Keratinocyte (primary cell): ENCODE results near the gene CCNY. TPM values are rescaled to one million over a fixed set of nuclear protein-coding genes. Genes with fewer than 3 reads are reported as not detected.

Experiments
- DNase-seq: peaks from one replicate; pipeline ENCODE4 v3.0.0-alpha.2; 2011; ENCODE audit warnings: low read depth, missing footprints, low spot score
- FAIRE-seq: peaks from 2 replicates; lab custom pipeline; 2011; peaks lifted over from hg19 to GRCh38; lab: Jason Lieb, UNC
- H2AFZ ChIP-seq: 2 replicates; pipeline ENCODE4 v1.6.0; 2012; ENCODE audit warnings: low read length, control low read depth, inconsistent platforms; ENCODE audit not compliant: control insufficient read depth
- H3K27ac ChIP-seq: 2 replicates; pipeline ENCODE4 v1.5.1; 2011; ENCODE audit warnings: low read length; ENCODE audit not compliant: control insufficient read depth, insufficient read depth
- H3K27me3 ChIP-seq: 3 replicates; pipeline ENCODE4 v1.6.0; 2011; ENCODE audit warnings: low read length; ENCODE audit not compliant: control insufficient read depth, insufficient read depth; ENCODE audit errors: extremely low read depth
- H3K36me3 ChIP-seq, 2 experiments: 2 replicates in 1 of 2; 3 replicates in 1 of 2; pipeline ENCODE4 v1.5.1; 2011; ENCODE audit warnings: low read length in 2 of 2, mild to moderate bottlenecking in 1 of 2; ENCODE audit not compliant: control insufficient read depth in 2 of 2, insufficient read depth in 2 of 2; ENCODE audit errors: extremely low read depth in 1 of 2
- H3K4me1 ChIP-seq: 3 replicates; pipeline ENCODE4 v1.5.1; 2011; ENCODE audit warnings: low read length; ENCODE audit not compliant: control insufficient read depth, insufficient read depth; ENCODE audit errors: extremely low read depth
- H3K4me2 ChIP-seq: 3 replicates; pipeline ENCODE4 v1.6.0; 2011; ENCODE audit warnings: low read depth, low read length; ENCODE audit not compliant: control insufficient read depth, insufficient read depth; ENCODE audit errors: extremely low read depth
- H3K4me3 ChIP-seq, 3 experiments: fragments of 200-600 bp in 1 of 3; sonication (generic) in 1 of 3; 2 replicates in 2 of 3; 3 replicates in 1 of 3; pipeline ENCODE4 v1.5.1; 2011 to 2016; ENCODE audit warnings: low read length in 3 of 3, mild to moderate bottlenecking in 3 of 3, control low read depth in 2 of 3, inconsistent platforms in 1 of 3, low read depth in 1 of 3, mixed read lengths in 1 of 3, mixed run types in 1 of 3, moderate library complexity in 1 of 3; ENCODE audit not compliant: control insufficient read depth in 2 of 3, insufficient read depth in 2 of 3; ENCODE audit errors: extremely low read depth in 1 of 3
- H3K79me2 ChIP-seq: 2 replicates; pipeline ENCODE4 v1.6.0; 2012; ENCODE audit warnings: low read length; ENCODE audit not compliant: control insufficient read depth, insufficient read depth
- H3K9ac ChIP-seq: 3 replicates; pipeline ENCODE4 v1.6.0; 2011; ENCODE audit warnings: low read length; ENCODE audit not compliant: control insufficient read depth, insufficient read depth; ENCODE audit errors: extremely low read depth
- H3K9me1 ChIP-seq: 3 replicates; pipeline ENCODE4 v1.6.0; 2011; ENCODE audit warnings: low read length; ENCODE audit not compliant: control insufficient read depth, insufficient read depth; ENCODE audit errors: extremely low read depth
- H3K9me3 ChIP-seq: 2 replicates; pipeline ENCODE4 v1.5.1; 2012; ENCODE audit warnings: low read depth, low read length; ENCODE audit not compliant: control insufficient read depth
- H4K20me1 ChIP-seq: 3 replicates; pipeline ENCODE4 v1.6.0; 2011; ENCODE audit warnings: low read length; ENCODE audit not compliant: control insufficient read depth, insufficient read depth; ENCODE audit errors: extremely low read depth
- CTCF ChIP-seq, 3 experiments: IDR thresholded peaks in 1 of 3; conservative IDR thresholded peaks in 1 of 3; optimal IDR thresholded peaks in 1 of 3; 2 replicates in 2 of 3; 3 replicates in 1 of 3; pipeline versions ENCODE3 to v1.5.1; 2011; ENCODE audit warnings: low read length in 3 of 3, mild to moderate bottlenecking in 3 of 3, moderate library complexity in 2 of 3, control low read depth in 1 of 3, inconsistent platforms in 1 of 3; ENCODE audit not compliant: insufficient read depth in 2 of 3; ENCODE audit errors: extremely low read depth in 1 of 3
- EZH2 ChIP-seq: IDR thresholded peaks from one replicate; pipeline ENCODE4 v1.6.1; 2012; ENCODE audit warnings: inconsistent platforms, mild to moderate bottlenecking, low read length, moderate library complexity
- dilution Hi-C: fragments of 300-500 bp; cut with MboI; formaldehyde crosslinking; loops from one replicate; pipeline ENCODE4 v1.7.0; 2020; ENCODE audit warnings: low sequenced_read_pairs; ENCODE audit not compliant: extremely low pct_ligation_motif_present
- polyA plus RNA-seq, 5 experiments: library from polyadenylated mRNA; depleted of rRNA in 3 of 5; stranded (reverse) in 3 of 5; stranded (forward) in 1 of 5; unstranded in 1 of 5; fragments of >200 nt; gene quantifications; 1 replicate in 1 of 5; 2 replicates in 3 of 5; 3 replicates in 1 of 5; pipeline versions ENCODE4 v1.2.1 to v1.2.3, GENCODE V29; 2011 to 2012; ENCODE audit warnings: missing spikeins in 2 of 5, low read depth in 1 of 5, low replicate concordance in 1 of 5

Gene CCNY
- polyA plus RNA-seq, 1 donor (not counting 4 experiments of a cell fraction or from before 2014, with no cell fraction given), result 58.9 TPM

DNA sequence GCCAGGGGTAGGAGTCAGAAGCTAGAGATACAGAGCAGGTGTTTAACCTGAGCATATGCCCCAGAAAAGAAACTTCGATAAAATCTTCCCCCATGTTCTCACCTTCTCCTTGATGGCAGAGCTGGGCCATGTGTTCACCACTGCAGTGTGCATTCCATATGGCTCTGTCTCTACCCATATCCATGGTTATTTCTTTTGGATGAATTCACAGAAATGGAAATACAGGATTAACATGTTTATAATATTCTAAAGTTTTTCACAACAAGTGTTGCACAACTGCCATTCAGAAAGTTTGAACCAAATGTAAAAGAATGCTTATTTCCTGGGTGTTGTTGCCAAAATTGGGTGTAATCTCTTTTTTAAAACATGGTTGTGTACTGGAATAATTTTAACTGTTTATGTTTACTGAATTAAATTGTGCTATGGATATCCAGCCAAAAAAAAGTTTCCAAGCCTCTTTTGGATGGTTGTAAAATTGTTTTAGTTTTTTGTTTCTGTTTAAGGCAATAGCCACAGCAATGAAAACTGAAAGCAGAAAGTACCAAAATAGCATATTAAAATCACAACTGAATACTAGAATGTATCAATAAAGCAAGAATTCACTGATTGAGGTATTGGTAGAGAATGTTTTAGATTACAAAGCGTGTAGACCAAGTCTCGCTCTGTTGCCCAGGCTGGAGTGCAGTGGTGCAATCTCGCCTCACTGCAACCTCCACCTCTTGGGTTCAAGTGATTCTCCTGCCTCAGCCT lies 19.9 kb upstream of the CCNY start:
- DNase-seq (no peak), FAIRE-seq (no peak)
- Histone ChIP-seq H3K9me1 (no peaks in the 10 kb centered on the region), H3K79me2 (peaks cover 1% of the 10 kb centered on the region), H3K36me3 (peaks cover 1 to 3% of the 10 kb centered on the region in 2 experiments), H3K4me3 (no peak overlapping the region), H3K9ac (no peak overlapping the region), H3K4me2 (no peak overlapping the region), H3K4me1 (no peaks in the 10 kb centered on the region), H3K27me3 (no peaks in the 10 kb centered on the region), H3K9me3 (no peaks in the 10 kb centered on the region), H3K27ac (no peak overlapping the region), H4K20me1 (no peaks in the 10 kb centered on the region), H2AFZ (no peak overlapping the region)
- TF ChIP-seq EZH2, result no peak
- TF ChIP-seq CTCF (optimal IDR thresholded peaks at IDR 0.05 in 1 of 3, IDR thresholded peaks at IDR 0.05 in 1 of 3, conservative IDR thresholded peaks at IDR 0.05 in 1 of 3; ENCODE audit: extremely low read depth in 1 of 3, insufficient read depth in 2 of 3, low read length in 3 of 3), result no peak
- dilution Hi-C loops, result no loop called here

DNA sequence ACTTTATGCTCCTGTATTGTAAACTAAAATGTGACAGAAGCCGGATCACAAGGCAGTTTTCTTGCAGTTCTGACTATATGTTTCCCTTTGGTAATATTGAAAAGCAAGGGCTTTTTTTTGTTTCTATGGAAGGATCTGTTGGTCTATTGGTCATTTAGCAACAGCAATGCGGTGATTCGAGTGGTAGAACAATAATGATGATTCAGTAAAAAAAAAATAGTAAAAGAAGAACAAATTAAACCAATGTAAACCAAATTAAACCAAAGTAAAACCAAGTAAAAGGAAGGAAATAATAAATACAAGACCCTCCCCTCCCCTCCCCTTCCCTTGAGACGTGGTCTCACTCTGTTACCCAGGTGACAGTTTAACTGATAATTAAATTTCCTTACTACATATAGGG lies 17.8 kb upstream of the CCNY start:
- H3K4me3 ChIP-seq, result no peak overlapping the region
- TF ChIP-seq CTCF (optimal IDR thresholded peaks at IDR 0.05 in 1 of 3, IDR thresholded peaks at IDR 0.05 in 1 of 3, conservative IDR thresholded peaks at IDR 0.05 in 1 of 3; ENCODE audit: extremely low read depth in 1 of 3, insufficient read depth in 2 of 3, low read length in 3 of 3) (no peak), EZH2 (no peak)
- H3K9me3 ChIP-seq, result no peaks in the 10 kb centered on the region
- H2AFZ ChIP-seq, result no peak overlapping the region
- DNase-seq (no peak), FAIRE-seq (no peak)
- no peak overlapping the region for H3K9ac ChIP-seq
- no peaks in the 10 kb centered on the region for H3K4me1 ChIP-seq
- no peak overlapping the region for H3K4me2 ChIP-seq
- no peaks in the 10 kb centered on the region for H3K9me1 ChIP-seq
- dilution Hi-C loops, result no loop called here
- peaks cover 5% of the 10 kb centered on the region for H3K79me2 ChIP-seq
- no peaks in the 10 kb centered on the region for H4K20me1 ChIP-seq
- no peaks in the 10 kb centered on the region for H3K27me3 ChIP-seq
- no peak overlapping the region for H3K27ac ChIP-seq
- peaks cover 1 to 3% of the 10 kb centered on the region in 2 experiments for H3K36me3 ChIP-seq
